Fibroblast of mammary gland (primary cell): ENCODE results near the gene TTC39A.

Experiments used
- DNase-seq: peaks from one replicate; pipeline ENCODE4 v3.0.0-alpha.2; 2010; ENCODE audit warnings: low read depth
- H3K4me3 ChIP-seq: 2 replicates; pipeline ENCODE4 v1.5.1; 2011; ENCODE audit warnings: low read depth, mild to moderate bottlenecking, low read length, moderate library complexity; ENCODE audit not compliant: control insufficient read depth
- CTCF ChIP-seq: conservative IDR thresholded peaks from 2 replicates; pipeline ENCODE4 v1.5.1; 2011; ENCODE audit warnings: low read depth, low read length, inconsistent platforms; ENCODE audit not compliant: control insufficient read depth, insufficient read depth

TTC39A gene

GRCh38 chr1:51343624-51344023 is 13.3 kb upstream of the TTC39A start:
- no peak for TF ChIP-seq CTCF
- no peak for DNase-seq
- H3K4me3 ChIP-seq: no peak overlapping the region

GRCh38 chr1:51342591-51343206 is 12.3 kb upstream of the TTC39A start:
- DNase-seq: no peak
- H3K4me3 ChIP-seq: no peak overlapping the region
- no peak for TF ChIP-seq CTCF

- H3K4me3 ChIP-seq: no peak overlapping the region
- no peak for DNase-seq
- TF ChIP-seq CTCF: peak; percentile 5
Observed at GRCh38 chr1:51341876-51342496, 11.6 kb upstream of the TTC39A start.

GRCh38 chr1:51340380-51340779 is 10.0 kb upstream of the TTC39A start:
- no peak for TF ChIP-seq CTCF
- H3K4me3 ChIP-seq: no peak overlapping the region
- DNase-seq: no peak

GRCh38 chr1:51336711-51337110 is 6.3 kb upstream of the TTC39A start:
- DNase-seq: no peak
- no peak for TF ChIP-seq CTCF
- H3K4me3 ChIP-seq: no peak overlapping the region

- DNase-seq: no peak
- TF ChIP-seq CTCF: no peak
- no peak overlapping the region for H3K4me3 ChIP-seq
Observed at GRCh38 chr1:51336004-51336403, 5.6 kb upstream of the TTC39A start.
